ENCODE data around the gene MANEA. TPM values are rescaled to one million over a fixed set of nuclear protein-coding genes. Genes with fewer than 3 reads are reported as not detected.

The MANEA gene
- total and polyA plus RNA-seq, 10 donors, result 1.6 to 19.8 (median 13.4) TPM

- H3K4me3 ChIP-seq, result no peak overlapping the region
- H3K9me3 ChIP-seq, result peaks cover 0 to 26% (median 22%) of the 10 kb centered on the region in 8 donors
- H3K27me3 ChIP-seq (replicated peaks in 1 of 7), result no peaks in the 10 kb centered on the region
- H3K27ac ChIP-seq, result no peak overlapping the region
- intact Hi-C loops (cut with DNase I; ENCODE audit: low total_unique reads), result no loop called here
- TF ChIP-seq POLR2A (IDR thresholded peaks at IDR 0.05), result no peak
- no peak for TF ChIP-seq POLR2AphosphoS5 (IDR thresholded peaks at IDR 0.05)
- TF ChIP-seq CTCF (IDR thresholded peaks at IDR 0.05 in 8 of 11, conservative IDR thresholded peaks at IDR 0.05 in 3 of 11), result no peak
- H3K4me1 ChIP-seq, result peaks cover 0 to 20% (median 9%) of the 10 kb centered on the region in 6 donors
- no peak for DNase-seq
- H3K36me3 ChIP-seq, result peaks cover 0 to 24% (median 0%) of the 10 kb centered on the region in 6 donors
- WGBS, 5 donors, result 93 to 100% (median 98%) methylated on average over 1 of the region's 1 CpG
These were observed 10.7 kb downstream of the MANEA start for GRCh38 chr6:95587989-95588388.

GRCh38 chr6:95589067-95589466, 11.7 kb downstream of the MANEA start:
- DNase-seq, result no peak
- peaks cover 0 to 20% (median 9%) of the 10 kb centered on the region in 6 donors for H3K4me1 ChIP-seq
- TF ChIP-seq POLR2A (IDR thresholded peaks at IDR 0.05), result no peak
- TF ChIP-seq POLR2AphosphoS5 (IDR thresholded peaks at IDR 0.05), result no peak
- TF ChIP-seq CTCF (IDR thresholded peaks at IDR 0.05 in 8 of 11, conservative IDR thresholded peaks at IDR 0.05 in 3 of 11), result no peak
- peaks cover 0 to 17% (median 14%) of the 10 kb centered on the region in 8 donors for H3K9me3 ChIP-seq
- 95 to 98% (median 96%) methylated on average over 1 of the region's 1 CpG for WGBS, 5 donors
- no peak overlapping the region for H3K4me3 ChIP-seq
- H3K36me3 ChIP-seq, result peaks cover 0 to 24% (median 0%) of the 10 kb centered on the region in 6 donors
- no peaks in the 10 kb centered on the region for H3K27me3 ChIP-seq (replicated peaks in 1 of 7)
- H3K27ac ChIP-seq, result no peak overlapping the region
- intact Hi-C loops (cut with DNase I; ENCODE audit: low total_unique reads), result no loop called here

- Histone ChIP-seq H3K36me3 (peaks cover 0 to 24% (median 0%) of the 10 kb centered on the region in 6 donors), H3K27ac (no peak overlapping the region), H3K9me3 (peaks cover 0 to 7% (median 5%) of the 10 kb centered on the region in 8 donors), H3K4me1 (peaks cover 0 to 20% (median 9%) of the 10 kb centered on the region in 6 donors), H3K27me3 (replicated peaks in 1 of 7) (no peaks in the 10 kb centered on the region), H3K4me3 (no peak overlapping the region)
- no peak for TF ChIP-seq POLR2AphosphoS5 (IDR thresholded peaks at IDR 0.05)
- TF ChIP-seq POLR2A (IDR thresholded peaks at IDR 0.05), result no peak
- no peak for TF ChIP-seq CTCF (IDR thresholded peaks at IDR 0.05 in 8 of 11, conservative IDR thresholded peaks at IDR 0.05 in 3 of 11)
- WGBS, 5 donors, result 78 to 96% (median 82%) methylated on average over 4 of the region's 4 CpGs
- no peak for DNase-seq
- intact Hi-C loops (cut with DNase I; ENCODE audit: low total_unique reads), result no loop called here
These were observed 12.7 kb downstream of the MANEA start for GRCh38 chr6:95589826-95590570.

- no peak for TF ChIP-seq POLR2AphosphoS5 (IDR thresholded peaks at IDR 0.05)
- no peak for TF ChIP-seq POLR2A (IDR thresholded peaks at IDR 0.05)
- TF ChIP-seq CTCF (IDR thresholded peaks at IDR 0.05 in 8 of 11, conservative IDR thresholded peaks at IDR 0.05 in 3 of 11), result no peak
- no peak overlapping the region for H3K4me3 ChIP-seq
- no peak for DNase-seq
- H3K9me3 ChIP-seq, result no peaks in the 10 kb centered on the region
- H3K4me1 ChIP-seq, result peaks cover 0 to 6% (median 2%) of the 10 kb centered on the region in 6 donors
- intact Hi-C loops (cut with DNase I; ENCODE audit: low total_unique reads), result no loop called here
- H3K36me3 ChIP-seq, result peaks cover 0 to 10% (median 0%) of the 10 kb centered on the region in 6 donors
- no peak overlapping the region for H3K27ac ChIP-seq
- no peaks in the 10 kb centered on the region for H3K27me3 ChIP-seq (replicated peaks in 1 of 7)
- 47 to 85% (median 48%) methylated on average over 2 of the region's 2 CpGs for WGBS, 5 donors
These were observed 15.7 kb downstream of the MANEA start for GRCh38 chr6:95593025-95593424.

All from spleen (tissue), 11 donors.